ENCODE results near the gene DCAF7. TPM values are rescaled to one million over a fixed set of nuclear protein-coding genes. Genes with fewer than 3 reads are reported as not detected.

The DCAF7 gene
- total RNA-seq, 1 donor from 2014 or later: 34.1 TPM

DNA sequence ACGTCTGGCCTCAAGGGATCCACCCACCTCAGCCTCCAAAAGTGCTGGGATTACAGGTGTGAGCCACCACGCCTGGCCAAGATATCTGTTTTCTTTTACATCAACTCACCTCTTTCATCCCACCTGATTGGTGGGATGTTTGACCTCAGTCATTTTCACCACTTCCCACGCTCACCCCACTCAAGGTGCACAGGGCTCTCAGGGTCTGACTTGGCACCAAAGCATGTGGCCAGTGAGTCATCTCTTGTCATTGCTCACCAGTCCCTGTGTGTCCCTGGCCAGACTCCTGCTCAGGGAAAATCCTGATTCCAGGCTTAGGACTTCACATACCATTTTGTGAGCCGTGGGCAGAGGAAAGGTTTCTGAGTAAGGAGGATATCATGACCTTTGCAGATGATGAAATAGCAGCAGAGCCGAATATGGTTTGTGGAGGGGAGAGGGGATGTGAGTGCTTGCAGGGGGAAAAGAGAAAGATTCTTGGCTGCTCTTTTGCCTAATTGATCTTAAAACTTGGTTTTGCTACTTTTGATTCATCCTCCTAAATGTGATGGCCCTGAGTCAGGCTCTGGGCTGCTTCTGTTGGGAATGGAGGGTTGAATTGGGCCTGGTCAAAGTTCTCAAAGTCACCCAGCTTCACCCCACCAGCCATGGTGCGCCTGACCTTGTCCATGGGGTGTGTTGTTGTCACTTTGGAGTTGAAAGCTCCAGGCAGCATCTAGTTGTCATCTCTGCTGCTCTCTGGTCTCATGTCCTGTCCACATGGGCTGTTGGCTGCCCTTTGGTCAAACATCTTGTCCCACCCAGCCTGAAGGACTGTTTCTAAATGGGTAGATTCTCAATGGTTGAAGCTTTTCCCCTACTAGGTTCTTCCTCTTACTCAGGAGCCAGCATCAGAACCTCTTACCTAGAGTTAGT lies 33.1 kb upstream of the DCAF7 start:
- no peak overlapping the region for H3K27ac ChIP-seq
- TF ChIP-seq POLR2A (IDR thresholded peaks at IDR 0.05): no peak
- TF ChIP-seq POLR2AphosphoS5 (IDR thresholded peaks at IDR 0.05; ENCODE audit: insufficient read depth in 1 of 2, low read depth in 1 of 2): no peak
- TF ChIP-seq, protein P1, sequence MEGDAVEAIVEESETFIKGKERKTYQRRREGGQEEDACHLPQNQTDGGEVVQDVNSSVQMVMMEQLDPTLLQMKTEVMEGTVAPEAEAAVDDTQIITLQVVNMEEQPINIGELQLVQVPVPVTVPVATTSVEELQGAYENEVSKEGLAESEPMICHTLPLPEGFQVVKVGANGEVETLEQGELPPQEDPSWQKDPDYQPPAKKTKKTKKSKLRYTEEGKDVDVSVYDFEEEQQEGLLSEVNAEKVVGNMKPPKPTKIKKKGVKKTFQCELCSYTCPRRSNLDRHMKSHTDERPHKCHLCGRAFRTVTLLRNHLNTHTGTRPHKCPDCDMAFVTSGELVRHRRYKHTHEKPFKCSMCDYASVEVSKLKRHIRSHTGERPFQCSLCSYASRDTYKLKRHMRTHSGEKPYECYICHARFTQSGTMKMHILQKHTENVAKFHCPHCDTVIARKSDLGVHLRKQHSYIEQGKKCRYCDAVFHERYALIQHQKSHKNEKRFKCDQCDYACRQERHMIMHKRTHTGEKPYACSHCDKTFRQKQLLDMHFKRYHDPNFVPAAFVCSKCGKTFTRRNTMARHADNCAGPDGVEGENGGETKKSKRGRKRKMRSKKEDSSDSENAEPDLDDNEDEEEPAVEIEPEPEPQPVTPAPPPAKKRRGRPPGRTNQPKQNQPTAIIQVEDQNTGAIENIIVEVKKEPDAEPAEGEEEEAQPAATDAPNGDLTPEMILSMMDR (IDR thresholded peaks at IDR 0.05): no peak
- no peak overlapping the region for H3K4me3 ChIP-seq
- no peaks in the 10 kb centered on the region for H3K4me1 ChIP-seq
- no peaks in the 10 kb centered on the region for H3K27me3 ChIP-seq
- DNase-seq (ENCODE audit: extremely low spot score in 2 of 2): no peak
- H3K9me3 ChIP-seq: no peaks in the 10 kb centered on the region
- intact Hi-C loops (cut with DNase I): no loop called here
- H3K36me3 ChIP-seq: no peaks in the 10 kb centered on the region

DNA sequence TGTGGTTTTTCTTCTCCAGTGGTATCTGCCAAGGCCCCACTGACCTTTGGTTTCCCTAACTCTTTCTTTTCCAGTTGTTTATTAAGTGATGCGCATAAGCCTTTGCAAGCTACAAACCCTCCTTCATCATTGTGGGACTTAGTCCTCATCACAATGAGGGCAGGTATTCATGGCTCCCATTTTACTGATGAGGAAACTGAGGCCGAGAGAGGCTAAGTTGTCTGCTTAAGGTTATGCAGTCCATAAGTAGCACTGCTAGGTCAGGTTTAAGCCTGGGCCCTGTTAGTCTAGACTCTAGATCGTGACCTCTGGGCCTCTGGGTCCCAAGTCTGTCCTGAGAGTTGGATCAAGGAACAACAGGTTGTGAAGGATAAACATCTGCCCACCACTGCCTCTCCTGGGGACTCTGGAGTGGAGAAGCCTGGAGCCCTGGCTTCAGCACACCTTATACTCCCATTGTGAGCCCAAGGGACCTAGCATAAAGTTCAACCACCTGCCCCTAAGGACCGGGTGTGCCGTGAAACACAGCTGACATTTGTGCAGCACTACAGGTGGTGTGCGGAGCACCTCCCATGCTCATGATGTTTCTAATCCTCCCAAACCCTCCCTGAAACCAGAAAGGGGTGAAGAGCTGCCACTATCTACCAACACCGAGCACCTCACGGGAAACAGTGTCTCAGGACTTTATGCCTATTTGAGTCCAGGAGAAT lies 32.3 kb upstream of the DCAF7 start:
- TF ChIP-seq, protein P1 (IDR thresholded peaks at IDR 0.05): no peak
- TF ChIP-seq POLR2A (IDR thresholded peaks at IDR 0.05): no peak
- no peak for TF ChIP-seq POLR2AphosphoS5 (IDR thresholded peaks at IDR 0.05; ENCODE audit: insufficient read depth in 1 of 2, low read depth in 1 of 2)
- H3K4me1 ChIP-seq: no peaks in the 10 kb centered on the region
- no peak overlapping the region for H3K4me3 ChIP-seq

DNA sequence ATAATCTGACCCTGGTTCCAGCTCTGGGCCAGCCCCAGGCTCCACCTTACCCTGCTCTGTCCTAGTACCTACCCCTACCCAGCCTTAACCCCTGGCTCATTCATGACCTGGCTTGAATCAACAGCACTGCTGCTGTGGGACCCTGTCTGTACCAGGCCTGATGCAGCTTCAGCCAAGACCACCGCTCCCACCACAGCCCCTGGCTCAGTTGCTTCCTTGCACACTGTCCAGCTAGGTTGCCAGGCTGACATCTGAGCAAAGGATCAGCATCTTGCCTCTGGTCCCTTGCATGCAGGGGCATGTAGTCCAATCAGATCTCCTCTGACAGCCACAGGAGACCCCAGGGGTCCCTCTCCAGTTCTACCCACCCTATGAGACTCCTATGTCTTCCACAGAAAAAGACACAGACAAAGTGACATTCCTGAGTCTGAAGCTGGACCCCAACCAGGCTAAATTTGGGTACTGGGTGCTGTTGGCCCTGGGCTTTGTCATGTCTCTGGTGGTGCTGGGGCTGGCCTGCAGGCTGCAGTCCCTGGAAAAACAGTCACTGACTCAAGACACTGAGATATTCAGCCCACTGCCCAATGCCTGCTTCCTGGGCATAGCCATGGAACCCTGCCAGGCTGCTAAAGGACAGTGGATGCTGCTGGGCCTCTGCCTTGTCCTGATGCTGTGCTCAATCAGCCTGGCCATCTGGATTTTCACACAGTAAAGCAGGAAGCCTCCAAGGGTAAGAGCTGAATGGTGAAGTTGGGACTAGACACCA lies 31.0 kb upstream of the DCAF7 start:
- intact Hi-C loops (cut with DNase I): no loop called here
- no peak for TF ChIP-seq POLR2AphosphoS5 (IDR thresholded peaks at IDR 0.05; ENCODE audit: insufficient read depth in 1 of 2, low read depth in 1 of 2)
- TF ChIP-seq, protein P1 (IDR thresholded peaks at IDR 0.05): no peak
- no peak for TF ChIP-seq POLR2A (IDR thresholded peaks at IDR 0.05)
- Histone ChIP-seq H3K9me3 (no peaks in the 10 kb centered on the region), H3K36me3 (no peaks in the 10 kb centered on the region), H3K27me3 (no peaks in the 10 kb centered on the region), H3K4me3 (no peak overlapping the region), H3K4me1 (no peaks in the 10 kb centered on the region), H3K27ac (no peak overlapping the region)
- DNase-seq (ENCODE audit: extremely low spot score in 2 of 2): no peak

More for the DNA sequence above, 32.3 kb upstream of the DCAF7 start:
- no peak overlapping the region for H3K27ac ChIP-seq
- no peaks in the 10 kb centered on the region for H3K27me3 ChIP-seq
- intact Hi-C loops (cut with DNase I): no loop called here
- DNase-seq (ENCODE audit: extremely low spot score in 2 of 2): no peak
- H3K36me3 ChIP-seq: no peaks in the 10 kb centered on the region
- H3K9me3 ChIP-seq: no peaks in the 10 kb centered on the region

DNA sequence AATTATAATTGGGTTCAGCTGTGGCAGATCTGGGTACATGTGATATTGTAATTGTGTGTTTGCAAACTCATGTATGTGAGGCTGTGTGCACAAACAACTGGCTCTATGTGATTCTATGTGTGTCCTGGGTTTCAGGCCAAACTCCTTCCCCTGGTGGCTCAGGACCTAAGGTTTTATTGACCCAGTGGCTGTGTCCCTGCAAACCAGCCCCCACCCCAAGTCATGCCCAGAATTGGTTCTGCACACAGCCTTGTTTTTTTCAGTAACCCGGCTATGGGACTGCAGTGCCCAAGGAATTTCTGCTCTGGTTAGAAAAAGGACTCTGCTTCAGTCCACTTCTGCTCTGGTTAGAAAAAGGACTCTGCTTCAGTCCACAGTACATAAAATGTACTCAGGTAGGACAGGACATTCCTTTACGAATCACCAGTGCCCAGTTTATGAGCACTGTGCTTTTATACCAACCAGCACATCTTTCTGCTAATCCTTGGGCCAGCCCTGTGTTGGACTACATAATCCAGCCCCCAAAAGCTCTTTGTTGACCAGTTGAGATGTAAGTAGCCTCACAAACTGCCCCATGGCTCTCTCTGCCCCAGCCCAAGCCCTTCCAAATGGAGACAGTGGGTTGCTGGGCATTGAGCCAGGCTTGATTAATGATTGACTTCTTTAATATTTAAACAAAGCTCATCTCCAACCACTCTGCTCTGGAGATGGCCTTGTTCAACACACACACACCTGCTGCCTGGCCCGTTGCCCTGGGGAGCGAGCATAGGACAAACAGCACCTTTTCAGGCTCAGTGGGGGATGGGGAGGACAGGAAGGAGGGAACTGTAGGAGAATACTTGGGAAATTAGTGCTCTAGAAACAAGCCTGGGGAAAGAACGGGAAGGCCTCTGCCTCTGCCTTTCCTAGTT lies 30.1 kb upstream of the DCAF7 start:
- TF ChIP-seq POLR2AphosphoS5 (IDR thresholded peaks at IDR 0.05; ENCODE audit: insufficient read depth in 1 of 2, low read depth in 1 of 2) (no peak), POLR2A (IDR thresholded peaks at IDR 0.05) (no peak)
- TF ChIP-seq, protein P1 (IDR thresholded peaks at IDR 0.05): no peak
- intact Hi-C loops (cut with DNase I): no loop called here
- H3K4me1 ChIP-seq: no peaks in the 10 kb centered on the region

More for the DNA sequence above, 30.1 kb upstream of the DCAF7 start:
- H3K27me3 ChIP-seq: no peaks in the 10 kb centered on the region
- DNase-seq (ENCODE audit: extremely low spot score in 2 of 2): no peak
- H3K9me3 ChIP-seq: no peaks in the 10 kb centered on the region
- H3K4me3 ChIP-seq: no peak overlapping the region
- H3K27ac ChIP-seq: no peak overlapping the region
- H3K36me3 ChIP-seq: no peaks in the 10 kb centered on the region
